HuH-7.5 (cell line): ENCODE data around the gene KCNH3.
A peak's percentile ranks its signal among the peaks of the same experiment; 100 is the strongest.
"Not testable (repeated sequence)": the region's sequence is repeated elsewhere in the genome, so short reads cannot be mapped to it uniquely, and the experiment has no call there.

Experiments
- DNase-seq: peaks from one replicate; pipeline ENCODE4 v3.0.0; 2011; ENCODE audit warnings: low spot score

Gene KCNH3, protein sequence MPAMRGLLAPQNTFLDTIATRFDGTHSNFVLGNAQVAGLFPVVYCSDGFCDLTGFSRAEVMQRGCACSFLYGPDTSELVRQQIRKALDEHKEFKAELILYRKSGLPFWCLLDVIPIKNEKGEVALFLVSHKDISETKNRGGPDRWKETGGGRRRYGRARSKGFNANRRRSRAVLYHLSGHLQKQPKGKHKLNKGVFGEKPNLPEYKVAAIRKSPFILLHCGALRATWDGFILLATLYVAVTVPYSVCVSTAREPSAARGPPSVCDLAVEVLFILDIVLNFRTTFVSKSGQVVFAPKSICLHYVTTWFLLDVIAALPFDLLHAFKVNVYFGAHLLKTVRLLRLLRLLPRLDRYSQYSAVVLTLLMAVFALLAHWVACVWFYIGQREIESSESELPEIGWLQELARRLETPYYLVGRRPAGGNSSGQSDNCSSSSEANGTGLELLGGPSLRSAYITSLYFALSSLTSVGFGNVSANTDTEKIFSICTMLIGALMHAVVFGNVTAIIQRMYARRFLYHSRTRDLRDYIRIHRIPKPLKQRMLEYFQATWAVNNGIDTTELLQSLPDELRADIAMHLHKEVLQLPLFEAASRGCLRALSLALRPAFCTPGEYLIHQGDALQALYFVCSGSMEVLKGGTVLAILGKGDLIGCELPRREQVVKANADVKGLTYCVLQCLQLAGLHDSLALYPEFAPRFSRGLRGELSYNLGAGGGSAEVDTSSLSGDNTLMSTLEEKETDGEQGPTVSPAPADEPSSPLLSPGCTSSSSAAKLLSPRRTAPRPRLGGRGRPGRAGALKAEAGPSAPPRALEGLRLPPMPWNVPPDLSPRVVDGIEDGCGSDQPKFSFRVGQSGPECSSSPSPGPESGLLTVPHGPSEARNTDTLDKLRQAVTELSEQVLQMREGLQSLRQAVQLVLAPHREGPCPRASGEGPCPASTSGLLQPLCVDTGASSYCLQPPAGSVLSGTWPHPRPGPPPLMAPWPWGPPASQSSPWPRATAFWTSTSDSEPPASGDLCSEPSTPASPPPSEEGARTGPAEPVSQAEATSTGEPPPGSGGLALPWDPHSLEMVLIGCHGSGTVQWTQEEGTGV

DNA sequence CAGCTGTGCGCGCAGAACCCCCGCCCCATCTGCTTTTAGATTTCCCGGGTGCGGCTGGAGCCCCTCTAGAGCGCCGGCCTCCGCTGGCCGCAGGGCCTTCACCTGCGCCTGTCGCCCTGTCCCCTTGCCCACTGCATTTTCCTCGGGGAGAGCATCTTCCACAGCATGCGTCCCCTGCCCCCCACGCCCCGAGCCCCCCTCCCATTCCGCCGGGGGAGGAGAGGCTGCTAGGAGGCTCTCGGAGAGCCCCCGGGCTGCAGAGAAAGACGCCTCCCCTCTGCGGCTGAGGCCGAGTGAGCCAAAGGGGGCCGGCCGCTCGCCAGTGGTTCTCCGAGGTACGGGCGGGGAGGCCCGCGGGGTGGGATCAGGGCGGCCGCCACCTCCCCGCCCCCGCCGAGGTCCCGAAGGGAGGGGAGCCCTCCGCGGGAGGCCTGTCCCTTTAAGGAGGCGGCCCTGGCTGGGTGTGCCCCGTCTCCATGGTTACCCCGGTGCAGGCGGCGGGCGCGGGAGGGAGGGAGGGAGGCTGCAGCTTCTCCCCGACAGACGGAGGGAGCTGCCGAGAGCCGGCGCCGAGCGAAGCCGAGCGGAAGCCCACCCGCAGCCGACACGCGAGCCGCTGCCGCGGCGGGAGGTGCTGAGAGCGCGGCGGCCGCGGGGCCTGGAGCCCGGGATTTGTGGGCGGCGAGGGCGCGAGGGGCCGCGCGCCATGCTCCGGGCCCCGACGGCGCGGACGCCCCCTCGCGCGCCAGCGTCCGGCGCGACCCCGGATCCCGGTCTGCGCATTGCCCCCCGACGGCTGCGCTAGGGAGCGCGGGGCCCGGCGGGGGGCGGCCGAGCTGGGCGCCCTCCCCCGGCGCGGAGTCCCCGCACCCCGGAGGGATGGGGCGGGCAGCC is at the start of gene KCNH3:
TSS of gene KCNH3 (plus strand) at position 521 of the 894 bp plus-strand sequence. CDS start 387 bp downstream, outside the sequence.
- DNase-seq: peak; percentile 97

DNA sequence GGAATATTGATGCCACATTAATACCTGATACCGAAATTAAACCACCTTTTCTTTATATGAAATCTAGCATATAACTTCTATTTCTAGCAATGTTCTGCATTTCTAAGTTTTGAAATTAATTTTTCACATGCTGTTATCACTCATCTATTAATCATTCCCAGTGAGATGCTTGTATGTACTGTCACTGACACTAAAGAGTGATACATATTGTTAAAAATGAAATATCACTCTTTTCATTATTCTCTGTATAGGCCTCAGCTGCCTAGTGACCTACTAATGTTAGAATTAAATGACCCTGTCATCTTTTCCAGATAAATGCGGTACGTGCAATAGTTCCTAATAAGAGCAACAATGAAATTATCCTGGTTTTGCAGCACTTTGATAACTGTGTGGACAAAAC is 49.7 kb upstream of the KCNH3 start:
- DNase-seq: no peak

DNA sequence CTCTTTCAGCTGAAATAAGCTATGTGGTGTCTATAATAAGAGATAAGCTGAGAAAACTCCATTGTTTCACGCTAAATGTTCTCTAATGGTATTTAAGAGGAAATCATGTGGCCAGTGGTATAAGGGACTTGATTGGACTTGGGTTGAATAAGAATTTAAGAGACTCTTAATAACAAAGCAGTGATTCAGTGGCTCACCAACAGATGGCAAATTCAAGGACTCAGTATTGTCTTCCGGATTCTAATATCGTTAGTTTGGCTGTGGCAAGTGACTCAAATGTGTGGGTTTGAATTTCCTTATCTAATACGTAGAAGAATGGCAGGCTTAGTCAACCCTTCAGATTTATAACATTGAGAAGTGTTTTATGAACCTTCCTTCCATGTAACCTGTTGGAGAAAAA is 49.1 kb upstream of the KCNH3 start:
- no peak for DNase-seq

DNA sequence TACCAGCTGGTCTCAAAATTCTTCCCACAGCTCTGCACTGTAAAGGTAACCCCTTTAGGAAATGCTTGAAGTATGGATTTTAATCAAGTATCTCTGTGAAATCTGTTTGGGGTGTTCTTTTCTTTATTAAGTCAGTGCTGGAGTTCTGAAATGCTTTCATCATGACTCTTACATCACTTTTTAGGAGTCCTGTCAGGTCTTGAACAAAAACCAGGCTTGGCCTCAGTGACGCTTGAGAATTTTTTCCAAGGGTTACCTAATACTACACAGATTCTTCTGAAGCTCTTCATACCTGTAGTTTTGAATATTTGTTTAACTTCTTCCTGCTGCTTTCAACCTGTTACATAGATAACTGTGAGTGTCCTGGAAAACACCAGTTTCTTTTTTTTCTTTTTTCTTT is 47.0 kb upstream of the KCNH3 start:
- DNase-seq: no peak

DNA sequence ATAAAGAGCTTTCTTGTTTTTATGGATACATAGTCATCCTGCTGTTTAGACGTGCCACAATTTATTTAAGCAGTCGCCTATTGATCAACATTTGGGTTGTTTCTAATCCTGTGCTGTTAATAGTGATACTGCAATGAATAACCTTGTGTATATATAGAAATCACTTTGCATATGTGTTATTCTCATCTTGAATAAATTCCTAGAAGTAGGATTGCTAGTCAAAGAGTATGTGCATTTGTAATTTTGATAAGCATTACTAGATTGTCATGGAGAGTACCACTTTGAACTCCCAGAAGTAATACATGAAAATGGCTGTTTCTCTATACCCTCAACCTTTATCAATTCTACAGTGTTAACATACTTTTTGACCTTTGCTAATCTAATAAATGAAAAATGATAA is 44.9 kb upstream of the KCNH3 start:
- no peak for DNase-seq

DNA sequence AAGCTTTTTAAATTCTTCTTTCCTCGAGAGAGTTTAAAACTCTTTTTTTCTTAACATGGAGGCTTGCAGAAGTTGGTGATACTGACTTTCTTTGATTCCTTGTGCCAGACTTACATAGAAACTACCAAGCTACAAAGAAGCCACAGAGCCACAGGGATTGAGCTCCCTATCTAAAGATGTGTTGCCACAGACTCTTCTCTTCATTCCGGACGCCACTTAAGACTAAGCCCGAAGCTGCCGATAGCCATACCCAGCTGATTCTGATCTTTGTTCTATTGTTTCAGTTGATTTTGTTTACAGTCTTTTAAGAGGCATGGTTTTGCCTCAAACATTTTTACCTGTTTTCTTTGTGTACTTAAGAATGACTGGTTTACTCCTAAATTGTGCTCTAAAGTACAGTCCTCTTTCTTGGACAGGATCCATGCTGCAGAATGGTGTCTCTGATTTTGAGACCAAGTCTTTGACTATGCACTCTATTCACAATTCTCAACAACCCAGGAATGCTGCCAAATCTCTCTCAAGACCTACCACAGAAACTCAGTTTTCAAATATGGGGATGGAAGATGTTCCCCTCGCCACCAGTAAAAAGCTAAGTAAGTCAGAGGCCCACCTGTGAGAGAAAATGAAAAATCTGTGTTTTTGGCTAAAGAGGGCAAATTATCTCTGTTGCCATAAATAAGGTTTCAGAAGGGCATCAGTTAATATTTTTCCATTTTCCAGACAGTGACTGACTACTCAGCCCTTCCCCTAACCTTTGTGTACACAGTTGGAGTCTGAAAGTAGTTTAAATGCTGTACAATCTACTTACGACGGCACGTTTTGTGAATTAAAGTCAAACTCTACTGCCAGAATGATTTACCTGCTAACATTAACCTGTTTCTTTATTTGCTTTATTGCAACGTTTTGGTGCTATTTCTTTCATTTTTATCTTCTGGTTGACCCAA is 42.1 kb upstream of the KCNH3 start:
- DNase-seq: no peak

DNA sequence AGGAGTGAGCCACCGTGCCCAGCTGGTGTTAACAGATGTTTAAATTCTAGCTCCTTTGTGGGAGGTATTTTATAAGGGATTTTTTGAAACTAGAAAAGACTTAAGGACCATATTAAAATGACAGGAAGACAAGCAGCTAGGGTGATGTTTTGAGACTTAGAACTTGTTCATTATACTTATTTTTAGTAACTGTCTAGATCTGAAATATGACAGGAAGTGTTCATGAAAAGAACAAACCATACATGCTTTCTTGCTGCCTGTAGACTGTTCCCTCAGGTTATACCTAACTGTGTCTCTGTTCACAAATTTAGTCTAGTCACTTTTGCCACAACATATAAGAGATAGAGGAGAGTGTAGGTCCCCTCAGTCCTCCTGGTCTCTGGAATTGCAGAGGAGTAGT is 36.9 kb upstream of the KCNH3 start:
- no peak for DNase-seq

DNA sequence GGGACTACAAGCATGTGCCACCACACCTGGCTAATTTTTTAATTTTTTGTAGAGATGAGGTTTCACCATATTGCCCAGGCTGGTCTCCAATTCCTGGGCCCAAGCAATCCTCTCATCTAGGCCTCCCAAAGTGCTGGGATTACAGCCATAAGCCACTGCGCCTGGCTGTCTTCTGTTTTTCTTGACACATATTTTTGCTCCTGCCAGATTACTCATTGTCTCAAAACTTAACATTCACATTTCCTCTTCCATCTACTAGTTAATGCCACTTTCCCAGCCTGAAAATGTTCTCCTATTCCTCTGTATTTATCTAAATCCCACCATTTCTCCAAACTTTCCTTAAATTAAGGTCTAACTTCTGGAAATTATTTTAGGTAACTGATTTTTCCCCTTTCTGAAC is 36.2 kb upstream of the KCNH3 start:
- no peak for DNase-seq

DNA sequence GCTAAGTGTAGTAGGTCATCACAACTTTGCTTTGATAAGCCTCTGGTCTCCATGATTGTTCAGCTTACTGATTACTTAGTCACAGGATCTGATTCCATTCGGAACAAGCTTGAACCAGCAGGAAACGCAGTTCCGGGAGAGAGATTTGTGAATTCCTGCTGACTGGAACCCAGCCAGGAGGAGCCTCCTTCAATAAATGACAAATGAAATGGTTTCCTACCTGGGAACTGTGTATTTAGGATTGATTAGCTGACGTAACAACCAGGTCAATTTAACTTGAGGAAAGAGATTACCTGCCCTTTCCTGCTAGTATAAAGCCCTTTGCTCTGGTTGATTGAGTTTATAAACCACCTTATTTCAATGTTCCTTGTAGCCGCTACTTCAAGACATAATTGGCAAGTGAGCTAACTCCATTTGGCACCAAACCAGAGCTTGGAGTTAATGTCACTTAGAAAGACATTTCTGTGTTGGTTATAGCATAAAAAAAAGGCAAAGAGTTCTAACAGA is 35.1 kb upstream of the KCNH3 start:
- DNase-seq: no peak

DNA sequence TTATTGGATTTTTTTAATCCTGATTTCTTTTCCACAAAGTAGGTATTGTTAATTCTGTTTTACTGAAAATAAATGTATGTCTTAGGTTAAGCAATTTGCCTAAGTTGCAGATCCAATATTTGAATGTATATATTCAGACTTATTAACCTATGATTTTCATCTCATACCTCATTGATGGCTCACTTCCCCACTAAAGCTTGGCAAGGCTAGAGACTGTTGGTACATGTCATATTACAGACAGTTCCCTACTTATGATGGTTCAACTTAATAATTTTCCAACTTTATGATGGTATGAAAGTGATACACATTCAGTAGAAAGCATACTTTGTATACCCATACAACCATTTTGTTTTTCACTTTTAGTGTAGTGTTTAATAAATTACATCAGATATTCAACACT is 33.2 kb upstream of the KCNH3 start:
- no peak for DNase-seq

DNA sequence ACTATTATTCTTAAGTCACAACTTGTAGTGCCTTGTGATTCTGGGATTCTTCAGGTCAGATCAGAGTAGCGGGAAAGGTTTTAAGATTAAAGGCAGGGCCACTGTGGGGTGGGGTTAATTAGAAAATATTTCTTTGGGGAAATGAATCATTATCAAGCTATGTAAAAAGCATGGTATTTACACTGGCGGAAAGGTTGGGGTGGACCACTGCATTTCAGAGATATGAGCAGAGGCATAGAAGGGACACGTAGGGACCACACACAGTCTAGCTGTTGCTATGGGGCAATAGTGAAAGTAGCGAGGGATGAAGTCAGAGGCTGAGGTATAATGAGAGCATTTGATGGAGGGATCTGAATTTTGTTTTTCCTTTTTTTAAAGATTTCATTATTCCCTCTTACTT is 31.7 kb upstream of the KCNH3 start:
- DNase-seq: no peak

DNA sequence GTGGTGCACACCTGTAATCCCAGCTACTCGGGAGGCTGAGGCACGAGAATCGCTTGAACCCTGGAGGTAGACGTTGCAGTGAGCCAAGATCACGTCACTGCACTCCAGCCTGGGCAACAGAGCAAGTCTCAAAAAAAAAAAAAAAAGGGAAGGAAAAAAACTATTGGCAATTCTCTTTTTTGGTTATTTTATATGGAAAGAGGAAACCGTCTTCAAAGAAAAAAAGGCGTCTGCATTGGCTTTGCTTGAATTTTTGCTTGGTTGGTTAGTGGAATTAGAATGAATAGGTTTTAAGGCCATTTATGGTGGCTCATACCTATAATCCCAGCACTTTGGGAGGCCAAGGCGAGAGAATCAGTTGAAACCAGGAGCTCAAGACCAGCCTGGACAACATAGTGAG is 29.1 kb upstream of the KCNH3 start:
- not testable (repeated sequence) for DNase-seq

DNA sequence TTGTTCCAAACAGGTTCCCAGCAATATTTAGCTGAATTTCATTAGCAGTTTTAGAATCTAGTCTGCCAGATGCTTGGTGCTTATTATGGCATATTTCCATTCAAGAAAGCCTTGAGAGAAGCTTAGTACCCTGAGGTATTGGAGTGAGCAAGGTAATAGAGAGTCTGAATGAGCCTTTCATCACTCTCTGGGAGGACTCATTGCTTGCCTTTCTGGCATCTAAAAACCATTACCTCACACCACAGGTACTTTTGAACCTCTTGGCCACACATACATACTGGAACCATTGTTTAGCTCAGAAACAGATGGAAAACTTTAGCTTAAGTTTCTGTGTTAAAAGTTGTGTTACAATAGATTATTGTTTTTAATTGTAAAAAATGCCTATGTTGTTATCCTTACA is 27.4 kb upstream of the KCNH3 start:
- DNase-seq: no peak

DNA sequence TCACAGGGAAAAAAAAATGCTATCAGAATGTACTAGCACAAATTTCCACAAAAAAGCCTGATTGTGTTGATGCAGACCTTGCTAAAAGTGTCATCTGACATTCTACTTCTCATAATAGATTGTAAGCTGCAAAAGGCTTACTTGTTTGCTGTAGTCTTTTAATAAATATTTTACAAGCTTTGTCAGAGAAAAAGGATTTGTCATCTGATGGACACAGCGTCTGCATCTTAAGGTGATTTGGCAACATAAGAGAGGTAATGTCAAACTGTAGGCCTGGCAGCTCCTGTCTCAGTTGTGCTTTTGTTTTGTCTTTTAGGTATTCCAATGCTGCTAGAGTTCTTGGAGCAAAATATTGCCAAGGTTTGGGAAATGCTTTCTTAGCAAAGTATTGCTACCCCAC is 26.3 kb upstream of the KCNH3 start:
- no peak for DNase-seq

DNA sequence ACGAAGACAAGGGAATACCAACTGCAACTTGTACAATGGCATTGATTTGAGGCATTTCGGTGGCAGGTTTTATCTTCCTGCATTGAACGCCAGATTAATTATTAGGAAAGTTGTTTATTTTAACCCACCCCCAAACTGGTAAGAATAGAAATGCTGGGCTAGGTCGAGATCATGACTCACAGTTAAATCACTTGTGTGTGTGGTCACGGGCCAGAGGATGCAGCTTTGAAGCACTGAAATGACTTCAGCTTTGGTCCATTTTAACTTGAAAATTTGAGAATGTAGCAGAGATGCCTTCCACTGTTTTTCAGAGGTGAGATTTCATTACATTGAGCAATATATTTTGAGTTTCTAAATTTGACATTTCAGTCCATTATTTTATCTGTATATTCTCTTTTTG is 23.6 kb upstream of the KCNH3 start:
- no peak for DNase-seq

DNA sequence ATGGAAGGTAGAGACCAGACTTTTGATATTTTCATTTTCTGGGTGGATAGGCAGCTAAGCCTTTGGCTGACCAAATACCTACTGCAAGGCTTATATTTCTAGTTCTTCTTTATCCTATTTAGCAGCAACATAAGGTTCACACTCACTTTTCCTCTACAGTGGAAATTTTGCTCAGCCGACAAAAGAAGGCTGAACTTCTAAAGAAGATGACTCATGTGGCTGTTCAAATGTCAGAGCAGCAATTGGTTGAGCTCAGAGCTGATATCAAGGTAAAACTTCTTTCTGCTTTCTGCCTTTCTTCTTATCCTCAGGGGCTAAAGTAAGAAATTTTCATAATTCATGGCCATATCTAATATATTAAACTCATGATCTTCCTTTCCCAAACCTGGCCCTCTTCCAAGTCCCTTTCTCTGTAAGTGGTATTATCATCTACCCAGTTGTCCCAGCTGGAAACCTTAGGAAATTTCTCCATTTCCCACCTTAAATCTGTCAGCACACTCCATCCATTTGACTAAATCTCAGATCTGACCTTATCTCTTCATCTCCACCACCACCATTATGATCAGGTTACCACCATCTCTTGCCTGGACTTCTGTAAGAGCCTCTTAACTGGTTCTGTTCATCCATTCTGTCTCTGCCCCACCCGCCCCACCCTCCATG is 19.8 kb upstream of the KCNH3 start:
- DNase-seq: no peak

DNA sequence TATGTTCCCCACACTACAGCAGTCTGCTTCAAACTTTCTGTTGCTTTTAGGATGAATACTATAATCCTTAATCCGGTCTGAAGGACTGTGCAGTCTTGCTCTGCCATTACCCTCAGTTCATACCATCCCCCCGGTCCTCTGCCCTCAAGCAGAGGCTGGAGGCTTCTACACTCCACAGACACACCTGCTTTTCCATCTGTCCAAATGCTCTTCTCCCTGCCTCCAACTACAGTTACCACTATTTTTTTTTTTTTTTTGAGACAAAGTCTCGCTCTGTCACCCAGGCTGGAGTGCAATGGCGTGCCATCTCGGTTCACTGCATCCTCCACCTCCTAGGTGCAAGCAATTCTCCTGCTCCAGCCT is 19.3 kb upstream of the KCNH3 start:
- DNase-seq: no peak

DNA sequence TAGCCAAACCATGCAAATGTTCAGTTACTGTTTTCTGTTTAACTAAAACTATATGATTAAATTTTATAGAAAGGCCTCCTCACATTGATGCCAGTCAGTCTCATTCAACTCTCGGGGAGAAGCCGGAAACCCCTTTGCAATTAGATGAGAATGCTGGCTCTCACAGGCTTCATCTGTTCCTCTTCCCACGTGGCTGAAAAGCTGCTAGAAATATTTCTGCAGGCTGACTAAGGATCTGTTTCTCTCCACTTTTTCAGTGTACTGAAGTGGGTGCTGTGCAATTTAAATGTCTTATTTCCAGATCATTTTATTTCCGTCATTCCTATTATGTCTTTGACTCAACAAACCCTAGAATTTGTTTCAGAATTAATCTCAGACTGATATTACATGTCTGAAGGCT is 17.4 kb upstream of the KCNH3 start:
- DNase-seq: no peak

DNA sequence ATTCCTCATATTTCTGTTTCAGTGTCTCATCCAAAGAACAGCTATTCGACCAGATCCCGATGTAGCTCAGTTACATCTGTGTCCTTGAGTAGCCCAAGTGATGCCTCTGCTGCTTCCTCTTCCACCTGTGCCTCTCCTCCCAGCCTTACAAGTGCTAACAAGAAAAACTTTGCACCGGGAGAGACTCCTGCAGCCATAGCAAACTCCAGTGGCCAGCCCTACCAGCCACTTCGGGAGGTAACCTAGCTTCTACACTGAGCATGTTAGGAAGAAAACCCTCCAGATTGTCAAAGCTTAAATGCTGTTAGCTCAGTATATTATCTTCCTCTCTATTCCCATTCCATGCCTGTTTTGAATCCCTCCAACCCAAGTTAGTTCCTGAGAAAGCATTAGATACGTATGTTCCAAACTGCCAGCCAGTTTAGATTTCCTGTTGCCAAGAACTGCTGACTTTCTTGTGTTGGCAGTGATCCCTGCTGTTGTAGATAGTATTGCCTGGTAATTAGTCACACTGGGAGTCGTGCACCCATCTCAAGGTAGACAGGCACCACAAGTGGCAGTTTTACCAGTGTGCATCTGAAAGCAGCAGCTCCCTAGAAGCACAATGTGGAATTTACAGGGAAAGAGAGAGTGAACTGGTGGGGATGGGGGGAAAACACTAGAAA is 14.0 kb upstream of the KCNH3 start:
- DNase-seq: no peak

DNA sequence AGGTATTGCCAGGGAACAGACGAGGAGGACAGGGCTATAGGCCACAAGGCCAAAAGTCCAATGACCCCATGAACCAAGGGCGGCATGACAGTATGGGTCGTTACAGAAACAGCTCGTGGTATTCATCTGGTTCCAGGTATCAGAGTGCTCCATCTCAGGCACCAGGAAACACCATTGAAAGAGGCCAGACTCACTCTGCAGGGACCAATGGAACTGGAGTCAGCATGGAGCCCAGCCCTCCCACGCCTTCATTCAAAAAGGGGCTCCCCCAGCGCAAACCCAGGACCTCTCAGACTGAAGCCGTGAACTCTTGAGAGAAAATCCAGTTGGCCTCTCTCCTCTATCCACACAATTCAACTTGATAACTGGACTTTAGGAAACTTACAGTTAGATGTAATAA is 12.9 kb upstream of the KCNH3 start:
- DNase-seq: no peak
